ENCODE results near the gene ENTPD7. TPM values are rescaled to one million over a fixed set of nuclear protein-coding genes. Genes with fewer than 3 reads are reported as not detected.

Gene ENTPD7
- total RNA-seq, 2 donors from 2014 or later: 22.6 to 23.9 TPM

DNA sequence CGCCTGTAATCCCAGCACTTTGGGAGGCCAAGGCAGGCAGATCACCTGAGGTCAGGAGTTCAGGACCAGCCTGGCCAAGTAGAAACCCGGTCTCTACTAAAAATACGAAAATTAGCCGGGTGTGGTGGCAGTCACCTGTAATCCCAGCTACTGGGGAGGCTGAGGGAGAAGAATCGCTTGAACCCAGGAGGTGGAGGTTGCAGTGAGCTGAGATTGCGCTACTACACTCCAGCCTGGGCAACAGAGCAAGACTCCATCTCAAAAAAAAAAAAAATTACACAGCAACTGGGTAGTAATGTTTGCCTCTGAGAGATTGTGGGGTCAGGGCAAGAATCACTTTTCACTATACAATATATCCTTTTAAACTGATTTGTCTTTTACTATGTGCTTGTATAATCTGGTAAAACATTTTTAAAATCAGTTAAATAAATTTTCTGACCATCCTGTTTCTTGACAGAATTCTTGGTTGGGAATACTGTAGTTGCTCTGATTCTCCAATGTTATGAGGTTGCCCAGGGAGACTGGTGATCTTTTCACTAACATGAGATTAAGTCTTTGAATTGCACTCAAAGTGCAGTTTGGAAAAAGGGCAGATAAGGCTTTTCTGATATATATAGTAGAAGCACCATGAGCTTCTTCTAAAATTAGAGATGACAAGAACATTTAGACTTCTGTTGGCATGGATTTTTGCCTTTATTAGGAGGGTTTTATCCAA lies 1.5 kb downstream of the ENTPD7 start:
- no peaks in the 10 kb centered on the region for H3K9me3 ChIP-seq
- TF ChIP-seq, protein P1, sequence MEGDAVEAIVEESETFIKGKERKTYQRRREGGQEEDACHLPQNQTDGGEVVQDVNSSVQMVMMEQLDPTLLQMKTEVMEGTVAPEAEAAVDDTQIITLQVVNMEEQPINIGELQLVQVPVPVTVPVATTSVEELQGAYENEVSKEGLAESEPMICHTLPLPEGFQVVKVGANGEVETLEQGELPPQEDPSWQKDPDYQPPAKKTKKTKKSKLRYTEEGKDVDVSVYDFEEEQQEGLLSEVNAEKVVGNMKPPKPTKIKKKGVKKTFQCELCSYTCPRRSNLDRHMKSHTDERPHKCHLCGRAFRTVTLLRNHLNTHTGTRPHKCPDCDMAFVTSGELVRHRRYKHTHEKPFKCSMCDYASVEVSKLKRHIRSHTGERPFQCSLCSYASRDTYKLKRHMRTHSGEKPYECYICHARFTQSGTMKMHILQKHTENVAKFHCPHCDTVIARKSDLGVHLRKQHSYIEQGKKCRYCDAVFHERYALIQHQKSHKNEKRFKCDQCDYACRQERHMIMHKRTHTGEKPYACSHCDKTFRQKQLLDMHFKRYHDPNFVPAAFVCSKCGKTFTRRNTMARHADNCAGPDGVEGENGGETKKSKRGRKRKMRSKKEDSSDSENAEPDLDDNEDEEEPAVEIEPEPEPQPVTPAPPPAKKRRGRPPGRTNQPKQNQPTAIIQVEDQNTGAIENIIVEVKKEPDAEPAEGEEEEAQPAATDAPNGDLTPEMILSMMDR (IDR thresholded peaks at IDR 0.05): no peak
- H3K36me3 ChIP-seq: no peaks in the 10 kb centered on the region
- no peaks in the 10 kb centered on the region for H3K4me1 ChIP-seq
- intact Hi-C loops (cut with DNase I): no loop called here
- DNase-seq: no peak
- peak overlapping the region; percentile 1 for H3K27ac ChIP-seq
- no peaks in the 10 kb centered on the region for H3K27me3 ChIP-seq
- no peak overlapping the region for H3K4me3 ChIP-seq
- H3K9ac ChIP-seq (ENCODE audit: low read depth in 2 of 2, low read length in 2 of 2): no peak overlapping the region

DNA sequence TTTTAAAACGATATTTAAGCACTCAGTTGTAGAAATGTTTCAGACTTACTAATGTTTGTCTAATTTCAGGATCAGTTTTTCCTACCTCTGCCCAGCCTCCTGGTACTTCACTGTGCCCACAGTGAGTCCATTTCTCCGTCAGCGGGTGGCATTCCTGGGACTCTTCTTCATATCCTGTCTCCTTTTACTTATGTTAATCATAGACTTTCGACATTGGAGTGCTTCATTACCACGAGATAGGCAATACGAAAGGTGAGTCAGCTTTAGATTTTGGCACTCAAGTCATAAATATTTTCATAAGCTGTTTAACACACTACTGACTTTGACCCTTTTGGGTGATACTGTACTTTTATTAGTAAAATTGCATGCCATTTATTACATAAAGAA lies 2.1 kb downstream of the ENTPD7 start:
- Histone ChIP-seq H3K27me3 (no peaks in the 10 kb centered on the region), H3K27ac (peak overlapping the region; percentile 1), H3K9me3 (no peaks in the 10 kb centered on the region), H3K9ac (ENCODE audit: low read depth in 2 of 2, low read length in 2 of 2) (no peak overlapping the region), H3K4me1 (no peaks in the 10 kb centered on the region), H3K4me3 (no peak overlapping the region), H3K36me3 (no peaks in the 10 kb centered on the region)
- DNase-seq: no peak
- intact Hi-C loops (cut with DNase I): no loop called here
- TF ChIP-seq, protein P1 (IDR thresholded peaks at IDR 0.05): no peak

DNA sequence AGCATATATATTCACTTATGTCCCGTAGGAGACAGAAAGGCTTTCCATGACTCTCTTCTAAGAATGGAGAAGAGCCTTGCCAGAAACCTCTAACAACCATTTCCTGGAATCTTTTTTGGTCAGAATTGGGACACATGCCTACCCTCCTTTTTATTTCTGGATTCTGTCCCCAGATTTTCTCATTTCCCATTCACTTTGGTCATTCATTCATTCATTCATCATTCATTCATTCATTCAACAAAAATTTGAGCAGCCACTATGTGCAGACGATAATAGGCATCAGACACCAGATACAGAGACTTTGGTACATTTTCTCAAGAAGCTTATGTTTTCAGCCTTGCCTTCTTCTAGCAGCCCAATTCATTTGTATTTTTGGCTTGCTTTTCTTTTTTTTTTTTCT lies 6.0 kb downstream of the ENTPD7 start:
- H3K9ac ChIP-seq (ENCODE audit: low read depth in 2 of 2, low read length in 2 of 2): no peak overlapping the region
- no peaks in the 10 kb centered on the region for H3K36me3 ChIP-seq
- no peaks in the 10 kb centered on the region for H3K27me3 ChIP-seq
- no peak overlapping the region for H3K4me3 ChIP-seq
- no peak overlapping the region for H3K27ac ChIP-seq
- no peaks in the 10 kb centered on the region for H3K4me1 ChIP-seq
- no peak for DNase-seq
- TF ChIP-seq, protein P1 (IDR thresholded peaks at IDR 0.05): no peak
- no peaks in the 10 kb centered on the region for H3K9me3 ChIP-seq
- intact Hi-C loops (cut with DNase I): no loop called here

DNA sequence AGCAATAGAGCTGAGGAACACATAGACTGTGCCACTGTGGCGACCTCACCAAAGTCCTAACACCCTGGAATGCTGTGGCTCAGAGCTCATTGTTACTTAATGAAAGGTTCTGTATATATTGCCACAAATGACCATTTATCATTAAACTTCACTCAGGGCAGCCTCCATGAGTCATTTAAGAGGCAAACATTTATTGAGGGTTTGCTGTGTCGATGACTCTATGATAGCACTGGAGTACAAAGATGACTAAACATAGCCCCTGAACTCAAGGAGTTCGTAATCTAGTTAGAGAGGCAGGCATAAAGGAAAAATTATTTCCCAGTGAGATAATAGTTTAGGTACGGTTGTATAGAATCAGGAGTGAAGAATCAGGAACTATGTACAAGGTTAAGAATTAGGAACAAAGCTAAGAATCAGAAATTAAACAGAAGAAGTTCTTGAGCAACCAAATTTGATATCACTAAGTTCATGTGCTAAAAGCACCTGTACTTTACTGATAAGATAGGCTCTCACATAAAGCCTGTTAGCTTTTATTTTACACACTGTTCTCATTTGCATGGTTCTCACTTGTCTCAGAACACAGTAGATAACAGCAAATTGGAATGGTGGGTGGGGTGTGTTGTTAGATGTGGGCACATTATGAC lies 7.9 kb downstream of the ENTPD7 start:
- no peaks in the 10 kb centered on the region for H3K9me3 ChIP-seq

DNA sequence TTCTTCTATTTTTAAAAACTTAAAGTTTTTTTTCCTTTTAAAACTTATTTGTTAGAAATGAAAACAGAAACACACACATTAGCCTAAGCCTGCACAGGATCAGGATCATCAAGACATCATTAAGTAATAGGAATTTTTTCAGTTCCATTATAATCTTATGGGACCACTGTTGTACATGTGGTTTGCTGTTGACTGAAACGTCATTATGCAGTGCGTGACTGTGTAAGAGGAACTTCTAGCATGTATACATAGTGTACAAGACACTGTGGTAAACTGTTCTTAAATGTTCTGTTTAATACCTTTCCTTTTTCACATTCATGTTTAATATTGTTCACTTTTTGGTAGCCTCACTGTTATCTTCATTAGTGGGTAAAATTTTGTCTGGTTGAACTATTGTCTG lies 12.1 kb downstream of the ENTPD7 start:
- H3K9ac ChIP-seq (ENCODE audit: low read depth in 2 of 2, low read length in 2 of 2): no peak overlapping the region
- no peak overlapping the region for H3K4me3 ChIP-seq
- H3K27ac ChIP-seq: no peak overlapping the region
- H3K4me1 ChIP-seq: no peaks in the 10 kb centered on the region
- intact Hi-C loops (cut with DNase I): no loop called here
- H3K36me3 ChIP-seq: no peaks in the 10 kb centered on the region
- DNase-seq: no peak
- TF ChIP-seq, protein P1 (IDR thresholded peaks at IDR 0.05): no peak
- no peaks in the 10 kb centered on the region for H3K27me3 ChIP-seq
- no peaks in the 10 kb centered on the region for H3K9me3 ChIP-seq

More for the DNA sequence above, 7.9 kb downstream of the ENTPD7 start:
- no peak for DNase-seq
- no peak overlapping the region for H3K27ac ChIP-seq
- intact Hi-C loops (cut with DNase I): no loop called here
- no peak overlapping the region for H3K4me3 ChIP-seq
- H3K9ac ChIP-seq (ENCODE audit: low read depth in 2 of 2, low read length in 2 of 2): no peak overlapping the region
- no peaks in the 10 kb centered on the region for H3K4me1 ChIP-seq
- TF ChIP-seq, protein P1 (IDR thresholded peaks at IDR 0.05): no peak
- H3K27me3 ChIP-seq: no peaks in the 10 kb centered on the region
- H3K36me3 ChIP-seq: no peaks in the 10 kb centered on the region

All from colonic mucosa (tissue), 4 donors.